H1 (cell line): Measurements from ENCODE around the gene C2CD3. TPM values are rescaled to one million over a fixed set of nuclear protein-coding genes. Genes with fewer than 3 reads are reported as not detected.

Experiments
- CTCF ChIA-PET: fragments of 300-600 bp; sonication (Branson Sonifier 250); formaldehyde crosslinking; loops from one replicate; lab custom pipeline; 2021; ENCODE audit not compliant: partially characterized antibody; lab: Charles Lee
- POLR2A ChIA-PET: fragments of 300-600 bp; sonication (Branson Sonifier 250); formaldehyde crosslinking; loops from one replicate; lab custom pipeline; 2021; ENCODE audit warnings: inconsistent platforms; ENCODE audit not compliant: partially characterized antibody; lab: Charles Lee
- DNase-seq, 2 experiments: peaks; one replicate each; pipeline versions ENCODE4 v3.0.0 to v3.0.0-alpha.2; 2010 to 2022; ENCODE audit warnings: low spot score in 2 of 2, low read depth in 1 of 2, mixed read lengths in 1 of 2
- FAIRE-seq: peaks from 2 replicates; lab custom pipeline; 2011; peaks lifted over from hg19 to GRCh38; lab: Jason Lieb, UNC
- H2AFZ ChIP-seq: 2 replicates; pipeline ENCODE4 v1.8.1; 2012; ENCODE audit warnings: low read length, inconsistent platforms
- H2AK5ac ChIP-seq: 2 replicates; pipeline ENCODE4 v1.6.1; 2013; ENCODE audit warnings: low read depth, low read length
- H2BK120ac ChIP-seq: replicated peaks from 2 replicates; pipeline ENCODE3; 2013; ENCODE audit warnings: low read depth, low read length, inconsistent platforms
- H2BK12ac ChIP-seq: 2 replicates; pipeline ENCODE4 v1.6.1; 2013; ENCODE audit warnings: low read depth, low read length
- H2BK15ac ChIP-seq: 2 replicates; pipeline ENCODE4 v1.6.1; 2013; ENCODE audit warnings: low read length
- H2BK20ac ChIP-seq: 2 replicates; pipeline ENCODE4 v1.6.1; 2013; ENCODE audit warnings: low read length
- H2BK5ac ChIP-seq: 2 replicates; pipeline ENCODE4 v1.6.1; 2013; ENCODE audit warnings: low read depth, low read length
- H3K14ac ChIP-seq: 2 replicates; pipeline ENCODE4 v1.6.1; 2013; ENCODE audit warnings: inconsistent platforms; ENCODE audit not compliant: insufficient read length
- H3K18ac ChIP-seq: 2 replicates; pipeline ENCODE4 v1.6.1; 2013; ENCODE audit warnings: low read length; ENCODE audit errors: extremely low read depth
- H3K23ac ChIP-seq: 2 replicates; pipeline ENCODE4 v1.6.1; 2013; ENCODE audit warnings: inconsistent platforms; ENCODE audit not compliant: insufficient read length
- H3K23me2 ChIP-seq: 2 replicates; pipeline ENCODE4 v1.6.1; 2013; ENCODE audit warnings: low read depth, low read length
- H3K27ac ChIP-seq: 2 replicates; pipeline ENCODE4 v1.6.1; 2011; ENCODE audit warnings: low read depth, low read length, inconsistent platforms
- H3K27me3 ChIP-seq, 4 experiments: replicated peaks in 1 of 4; 1 replicate in 1 of 4; 2 replicates in 3 of 4; pipeline versions ENCODE4 v1.6.1 to v1.8.1; 2011 to 2013; ENCODE audit warnings: low read length in 3 of 4, mild to moderate bottlenecking in 3 of 4, inconsistent platforms in 2 of 4, mixed read lengths in 2 of 4, moderate library complexity in 1 of 4; ENCODE audit not compliant: control insufficient read depth in 3 of 4, insufficient read depth in 3 of 4; ENCODE audit errors: extremely low read depth in 1 of 4
- H3K36me3 ChIP-seq, 4 experiments: 2 replicates each; pipeline versions ENCODE4 v1.6.1 to v1.8.1; 2011 to 2013; ENCODE audit warnings: mild to moderate bottlenecking in 4 of 4, low read length in 3 of 4, moderate library complexity in 2 of 4, control low read depth in 1 of 4, inconsistent platforms in 1 of 4; ENCODE audit not compliant: insufficient read depth in 4 of 4, control insufficient read depth in 2 of 4
- H3K4ac ChIP-seq: replicated peaks from 2 replicates; pipeline ENCODE3; 2013; ENCODE audit warnings: low read length, low read depth, mixed read lengths, inconsistent platforms; ENCODE audit not compliant: insufficient read length
- H3K4me1 ChIP-seq, 4 experiments: replicated peaks in 1 of 4; 1 replicate in 1 of 4; 2 replicates in 3 of 4; pipeline versions ENCODE4 v1.6.1 to v1.8.1; 2011 to 2013; ENCODE audit warnings: low read length in 3 of 4, inconsistent platforms in 2 of 4, mixed read lengths in 1 of 4; ENCODE audit not compliant: insufficient read depth in 4 of 4, control insufficient read depth in 3 of 4
- H3K4me2 ChIP-seq, 2 experiments: 2 replicates each; pipeline versions ENCODE4 v1.6.1 to v1.8.1; 2011 to 2013; ENCODE audit warnings: low read depth in 2 of 2, low read length in 2 of 2, control low read depth in 1 of 2, inconsistent platforms in 1 of 2, mild to moderate bottlenecking in 1 of 2; ENCODE audit not compliant: insufficient read depth in 1 of 2
- H3K4me3 ChIP-seq, 4 experiments: fragments of 200-600, 300-600 bp in 1 of 4; sonication (generic), shearing (Covaris generic), sonication (Bioruptor Twin) in 1 of 4; 2 replicates each; pipeline versions ENCODE4 v1.5.1 to v1.8.1; 2011 to 2016; ENCODE audit warnings: low read length in 4 of 4, low read depth in 3 of 4, control low read depth in 2 of 4, inconsistent platforms in 2 of 4, mild to moderate bottlenecking in 2 of 4, mixed read lengths in 1 of 4, moderate library complexity in 1 of 4; ENCODE audit not compliant: insufficient read depth in 2 of 4; ENCODE audit errors: extremely low read depth in 1 of 4
- H3K56ac ChIP-seq: replicated peaks from 2 replicates; pipeline ENCODE3; 2013; ENCODE audit warnings: low read depth, mild to moderate bottlenecking, mixed read lengths, low read length, inconsistent platforms; ENCODE audit not compliant: insufficient read length
- H3K79me1 ChIP-seq: 2 replicates; pipeline ENCODE4 v1.6.1; 2013; ENCODE audit warnings: low read depth, low read length, control low read depth
- H3K79me2 ChIP-seq, 2 experiments: 2 replicates each; pipeline versions ENCODE4 v1.6.1 to v1.8.1; 2012 to 2013; ENCODE audit warnings: low read length in 2 of 2, mild to moderate bottlenecking in 2 of 2, inconsistent platforms in 1 of 2; ENCODE audit not compliant: insufficient read depth in 2 of 2, control insufficient read depth in 1 of 2
- H3K9ac ChIP-seq, 4 experiments: replicated peaks in 1 of 4; 1 replicate in 1 of 4; 2 replicates in 3 of 4; pipeline versions ENCODE4 v1.6.1 to v1.8.1; 2011 to 2013; ENCODE audit warnings: low read depth in 3 of 4, low read length in 3 of 4, control low read depth in 2 of 4, mild to moderate bottlenecking in 2 of 4, moderate library complexity in 2 of 4, inconsistent platforms in 1 of 4; ENCODE audit errors: extremely low read depth in 1 of 4
- H3K9me3 ChIP-seq, 2 experiments: 2 replicates each; pipeline versions ENCODE4 v1.6.1 to v1.8.1; 2012 to 2013; ENCODE audit warnings: mild to moderate bottlenecking in 2 of 2, moderate library complexity in 2 of 2, control low read depth in 1 of 2, inconsistent platforms in 1 of 2, low read depth in 1 of 2, low read length in 1 of 2, mixed read lengths in 1 of 2; ENCODE audit not compliant: insufficient read depth in 2 of 2
- H4K20me1 ChIP-seq, 2 experiments: replicated peaks in 1 of 2; 2 replicates each; pipeline versions ENCODE3 to v1.8.1; 2011 to 2013; ENCODE audit warnings: inconsistent platforms in 2 of 2, low read length in 2 of 2, mild to moderate bottlenecking in 1 of 2; ENCODE audit not compliant: insufficient read depth in 2 of 2, control insufficient read depth in 1 of 2
- H4K5ac ChIP-seq: 2 replicates; pipeline ENCODE4 v1.6.1; 2013; ENCODE audit warnings: low read length, low read depth, mixed read lengths, inconsistent platforms; ENCODE audit not compliant: insufficient read length
- H4K8ac ChIP-seq: 2 replicates; pipeline ENCODE4 v1.8.0; 2013; ENCODE audit warnings: mild to moderate bottlenecking, moderate library complexity, low read length, inconsistent platforms; ENCODE audit not compliant: insufficient read depth; ENCODE audit errors: extremely low read depth
- H4K91ac ChIP-seq: replicated peaks from 2 replicates; pipeline ENCODE3; 2013; ENCODE audit warnings: low read length, mixed read lengths, inconsistent platforms; ENCODE audit not compliant: insufficient read length
- BACH1 ChIP-seq: IDR thresholded peaks from 2 replicates; pipeline ENCODE4 v1.6.1; 2012; ENCODE audit warnings: low read length, improper control_type of control experiment
- CREB1 ChIP-seq: IDR thresholded peaks from 2 replicates; pipeline ENCODE4 v1.6.1; 2012; ENCODE audit warnings: inconsistent platforms
- RFX5 ChIP-seq: IDR thresholded peaks from 2 replicates; pipeline ENCODE4 v1.6.1; 2011; ENCODE audit warnings: low read depth, low read length, improper control_type of control experiment, borderline replicate concordance
- SAP30 ChIP-seq: fragments of 300-600 bp; sonication (generic); IDR thresholded peaks from 2 replicates; pipeline ENCODE4 v1.7.1; 2012; ENCODE audit warnings: low read length, moderate library complexity, mild to moderate bottlenecking, inconsistent platforms; ENCODE audit not compliant: insufficient read depth, insufficient replicate concordance
- YY1 ChIP-seq: IDR thresholded peaks from 2 replicates; pipeline ENCODE4 v1.6.1; 2011; ENCODE audit warnings: low read depth, mild to moderate bottlenecking, low read length
- ZNF274 ChIP-seq: IDR thresholded peaks from 2 replicates; pipeline ENCODE4 v1.7.0; 2012; ENCODE audit warnings: low read length, borderline replicate concordance; ENCODE audit errors: extremely low read depth
- WGBS, 2 experiments: shearing (Covaris generic) in 1 of 2; methylation state at CpG; one replicate each; pipeline versions ENCODE4 v1.1.6 to v1.1.7; 2013 to 2015; ENCODE audit warnings: low lambda C conversion rate in 2 of 2, mixed read lengths in 2 of 2, inconsistent platforms in 1 of 2, low coverage in 1 of 2, missing lambda C conversion rate in 1 of 2; ENCODE audit not compliant: insufficient replicate concordance in 2 of 2, insufficient coverage in 1 of 2, insufficient read length in 1 of 2; ENCODE audit errors: extremely low coverage in 1 of 2, missing lambda C conversion rate in 1 of 2; 5-methylcytosine and 5-hydroxymethylcytosine counted together
- polyA plus RNA-seq, 7 experiments: library from polyadenylated mRNA; depleted of rRNA in 3 of 7; stranded (reverse) in 5 of 7; unstranded in 2 of 7; fragments of >200 nt in 5 of 7; fragments of 200-250 nt in 2 of 7; gene quantifications; 1 replicate in 5 of 7; 2 replicates in 1 of 7; 4 replicates in 1 of 7; pipeline versions ENCODE4 v1.2.1 to v1.2.3, GENCODE V29; 2011 to 2013; ENCODE audit warnings: missing spikeins in 2 of 7, mixed read lengths in 2 of 7
- total RNA-seq: library from RNA; stranded (reverse); fragmentation: NEBNext Ultra II Directional; extraction: Animal tissue kit (Norgen Biotek cat#: 25700); gene quantifications from 2 replicates; pipeline ENCODE4 v1.2.1, GENCODE V29; 2021

Gene C2CD3
- total and polyA plus RNA-seq, 2 of the 8 experiments (the other 6 are each of a cell fraction or from before 2014, with no cell fraction given): 11.0 to 29.1 TPM

- H3K36me3 ChIP-seq: peaks cover 0 to 13% (median under 1%) of the 10 kb centered on the region in 4 experiments; a peak in 4 of 8 replicates
- no peak overlapping the region for H2AFZ ChIP-seq
- no peak overlapping the region for H3K4ac ChIP-seq
- no peak overlapping the region for H2BK120ac ChIP-seq
- no peak overlapping the region for H4K5ac ChIP-seq
- no peaks in the 10 kb centered on the region for H3K9me3 ChIP-seq
- no peak overlapping the region for H2BK5ac ChIP-seq
- FAIRE-seq (no peak), DNase-seq (no peak)
- 100% methylated on average over 1 of the region's 1 CpG for WGBS, 2 experiments
- H3K14ac ChIP-seq: no peak overlapping the region
- no peak overlapping the region for H4K91ac ChIP-seq
- ChIA-PET POLR2A (no interaction called here), CTCF (no interaction called here)
- H4K20me1 ChIP-seq: no peaks in the 10 kb centered on the region
- H2BK20ac ChIP-seq: no peak overlapping the region
- H2AK5ac ChIP-seq: no peak overlapping the region
- peaks cover 0 to 2% (median 0%) of the 10 kb centered on the region in 4 experiments; a peak in 1 of 7 replicates for H3K4me1 ChIP-seq
- no peak overlapping the region for H3K4me2 ChIP-seq
- no peak overlapping the region for H3K9ac ChIP-seq
- H4K8ac ChIP-seq: no peak overlapping the region
- no peak overlapping the region for H2BK12ac ChIP-seq
- H3K79me1 ChIP-seq: no peaks in the 10 kb centered on the region
- H3K23ac ChIP-seq: no peak overlapping the region
- no peak overlapping the region for H3K4me3 ChIP-seq
- H3K56ac ChIP-seq: no peak overlapping the region
- H3K79me2 ChIP-seq: no peaks in the 10 kb centered on the region
- no peaks in the 10 kb centered on the region for H3K27me3 ChIP-seq
- H3K27ac ChIP-seq: no peak overlapping the region
- no peak overlapping the region for H2BK15ac ChIP-seq
- H3K23me2 ChIP-seq: no peaks in the 10 kb centered on the region
- H3K18ac ChIP-seq: no peak overlapping the region
- TF ChIP-seq YY1 (no peak), RFX5 (no peak), CREB1 (no peak), SAP30 (no peak), BACH1 (no peak), ZNF274 (no peak)
These were observed 33.9 kb upstream of the C2CD3 start for GRCh38 chr11:74204701-74205100.
